GM12873 (cell line): Measurements from ENCODE around the gene MRPL1.

Experiments used
- TF ChIP-seq, protein P1 (sequence below): IDR thresholded peaks from 2 replicates; pipeline ENCODE4 v1.5.1; 2012; ENCODE audit warnings: low read depth, mild to moderate bottlenecking, moderate library complexity, low read length, control low read depth; ENCODE audit not compliant: insufficient read depth; ENCODE audit errors: missing control alignments

Gene MRPL1

DNA sequence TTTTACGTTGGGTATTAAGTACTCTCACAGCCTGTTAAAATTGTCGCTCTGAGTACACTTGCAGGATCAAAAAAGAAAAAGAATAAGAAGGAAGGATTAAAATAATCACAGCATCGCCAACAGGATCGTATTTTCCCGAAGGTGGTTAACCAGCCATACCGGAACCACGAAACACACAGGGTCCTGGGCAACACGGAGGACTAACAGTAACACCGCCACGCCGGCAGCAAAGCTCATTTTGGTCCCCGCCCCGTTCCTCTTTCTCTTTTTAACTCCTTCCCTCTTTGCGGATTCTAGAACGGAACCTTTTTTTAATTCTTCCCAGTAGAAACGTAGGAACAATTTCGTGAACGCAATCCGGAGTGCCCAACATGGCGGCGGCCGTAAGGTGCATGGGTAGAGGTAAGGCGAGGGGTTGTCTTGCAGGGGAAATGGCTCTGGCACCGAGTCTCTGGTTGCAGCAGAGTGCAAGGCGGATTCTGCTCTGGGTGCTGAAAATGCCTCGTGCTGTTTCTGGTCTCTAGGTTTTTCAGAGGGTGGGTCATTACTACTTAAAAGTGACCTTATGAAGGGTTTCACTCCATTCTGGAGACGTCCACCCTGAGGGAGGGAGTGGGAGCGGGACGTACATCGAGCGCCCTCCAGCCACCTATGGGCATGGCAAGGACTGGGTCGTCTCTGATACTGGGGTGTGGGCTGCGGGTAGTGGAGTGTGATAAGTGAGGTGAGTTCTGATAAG lies at the start of gene MRPL1:
Gene MRPL1, plus strand, starts transcription at position 353 of the 739 bp plus-strand sequence. Its CDS starts 19 bp downstream, at position 372.
- TF ChIP-seq, protein P1, sequence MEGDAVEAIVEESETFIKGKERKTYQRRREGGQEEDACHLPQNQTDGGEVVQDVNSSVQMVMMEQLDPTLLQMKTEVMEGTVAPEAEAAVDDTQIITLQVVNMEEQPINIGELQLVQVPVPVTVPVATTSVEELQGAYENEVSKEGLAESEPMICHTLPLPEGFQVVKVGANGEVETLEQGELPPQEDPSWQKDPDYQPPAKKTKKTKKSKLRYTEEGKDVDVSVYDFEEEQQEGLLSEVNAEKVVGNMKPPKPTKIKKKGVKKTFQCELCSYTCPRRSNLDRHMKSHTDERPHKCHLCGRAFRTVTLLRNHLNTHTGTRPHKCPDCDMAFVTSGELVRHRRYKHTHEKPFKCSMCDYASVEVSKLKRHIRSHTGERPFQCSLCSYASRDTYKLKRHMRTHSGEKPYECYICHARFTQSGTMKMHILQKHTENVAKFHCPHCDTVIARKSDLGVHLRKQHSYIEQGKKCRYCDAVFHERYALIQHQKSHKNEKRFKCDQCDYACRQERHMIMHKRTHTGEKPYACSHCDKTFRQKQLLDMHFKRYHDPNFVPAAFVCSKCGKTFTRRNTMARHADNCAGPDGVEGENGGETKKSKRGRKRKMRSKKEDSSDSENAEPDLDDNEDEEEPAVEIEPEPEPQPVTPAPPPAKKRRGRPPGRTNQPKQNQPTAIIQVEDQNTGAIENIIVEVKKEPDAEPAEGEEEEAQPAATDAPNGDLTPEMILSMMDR: no peak

DNA sequence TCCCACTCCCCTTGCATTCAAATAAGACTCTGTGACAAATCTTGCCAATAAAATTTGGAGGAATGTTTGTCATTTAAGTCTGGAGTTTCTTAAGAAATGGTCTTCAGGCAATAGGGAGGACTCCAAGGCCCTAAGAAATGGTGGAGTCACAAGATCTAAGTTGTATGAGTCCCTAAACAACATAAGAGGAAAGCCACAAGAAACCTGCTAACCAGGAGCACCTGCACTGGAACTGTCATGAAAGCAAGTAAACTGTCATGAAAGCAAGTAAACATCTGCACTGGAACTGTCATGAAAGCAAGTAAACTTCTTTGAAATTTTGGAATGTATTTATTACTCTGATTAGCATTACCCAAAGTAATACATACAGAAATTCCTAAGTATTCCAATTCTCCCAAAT lies 47.0 kb upstream of the MRPL1 start:
- TF ChIP-seq, protein P1: no peak

DNA sequence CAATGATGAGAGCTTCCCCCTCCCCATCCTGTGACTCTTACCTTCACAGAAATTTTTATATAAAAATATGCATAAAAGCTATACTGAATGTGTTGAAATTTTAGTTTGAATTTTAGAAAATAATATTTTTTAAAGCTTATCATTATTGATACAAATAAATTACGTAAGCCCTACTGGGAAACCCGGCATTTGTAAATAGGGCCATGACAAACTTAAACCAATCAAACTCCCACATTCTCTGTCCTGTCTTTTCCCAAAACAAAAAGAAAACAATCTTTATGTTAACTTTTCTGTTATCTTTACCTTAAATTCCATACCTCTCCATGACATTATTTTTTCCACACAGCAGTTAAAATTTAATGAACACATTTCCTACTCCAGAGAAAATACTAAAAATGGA lies 46.1 kb upstream of the MRPL1 start:
- TF ChIP-seq, protein P1: no peak

DNA sequence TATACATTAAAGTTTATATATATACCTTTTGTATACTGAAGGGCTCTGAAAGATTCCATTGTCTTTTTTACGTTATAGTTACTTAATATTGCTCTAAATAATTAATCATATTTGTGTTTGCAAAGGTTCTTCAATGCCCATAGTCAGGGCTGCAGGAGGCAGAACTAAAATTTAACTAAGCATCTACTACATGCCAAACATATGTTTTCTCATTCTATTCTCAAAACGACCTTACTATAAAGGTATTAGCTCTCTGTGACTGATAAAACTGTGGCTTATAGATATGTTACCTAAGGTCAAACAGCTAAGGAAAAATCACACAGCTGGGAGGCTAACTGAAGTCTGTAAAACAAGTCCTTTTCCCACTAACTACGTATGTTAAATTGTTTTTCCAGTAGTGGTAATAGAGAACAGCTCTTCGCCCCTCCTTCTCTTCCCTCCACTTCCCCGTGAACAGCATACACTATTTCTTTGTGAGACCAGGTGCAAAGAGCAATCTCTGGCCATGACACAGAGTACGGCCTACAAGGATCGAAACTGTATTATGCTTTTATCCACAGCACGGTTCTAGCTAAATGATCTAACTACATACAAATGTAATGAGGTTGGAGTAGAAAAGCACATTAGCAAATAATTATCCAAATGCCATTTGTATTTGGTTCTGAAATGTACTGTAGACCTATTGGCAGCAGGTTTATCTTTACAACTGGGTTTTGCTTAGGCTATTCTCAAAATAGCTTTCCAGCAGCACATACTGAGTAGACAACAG lies 45.1 kb upstream of the MRPL1 start:
- TF ChIP-seq, protein P1: no peak

DNA sequence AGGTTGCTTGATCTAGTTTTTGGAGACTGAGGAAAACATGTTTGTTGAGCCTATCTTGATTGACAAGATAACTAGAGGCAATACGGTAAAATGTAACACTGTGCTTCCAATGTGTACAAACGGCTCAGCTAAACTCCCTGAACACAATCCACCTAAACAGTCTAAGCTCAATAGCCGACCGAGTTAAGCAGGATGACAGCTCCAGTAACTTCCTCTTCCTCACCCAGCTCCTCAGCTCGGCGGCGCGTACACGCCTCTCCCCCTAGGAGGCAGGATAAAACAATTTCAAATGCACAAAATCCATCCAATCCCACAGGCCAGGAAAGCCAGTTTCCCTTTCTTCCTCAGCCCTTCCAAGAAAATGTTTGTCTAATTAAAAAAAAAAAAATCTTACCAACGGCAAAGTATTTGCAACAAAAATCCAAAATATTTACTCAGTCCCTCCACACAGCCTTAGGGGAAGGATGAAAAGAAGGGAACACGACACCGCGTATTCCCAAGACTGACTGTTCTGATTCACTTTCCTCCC lies 44.5 kb upstream of the MRPL1 start:
- TF ChIP-seq, protein P1: peak; percentile 37

DNA sequence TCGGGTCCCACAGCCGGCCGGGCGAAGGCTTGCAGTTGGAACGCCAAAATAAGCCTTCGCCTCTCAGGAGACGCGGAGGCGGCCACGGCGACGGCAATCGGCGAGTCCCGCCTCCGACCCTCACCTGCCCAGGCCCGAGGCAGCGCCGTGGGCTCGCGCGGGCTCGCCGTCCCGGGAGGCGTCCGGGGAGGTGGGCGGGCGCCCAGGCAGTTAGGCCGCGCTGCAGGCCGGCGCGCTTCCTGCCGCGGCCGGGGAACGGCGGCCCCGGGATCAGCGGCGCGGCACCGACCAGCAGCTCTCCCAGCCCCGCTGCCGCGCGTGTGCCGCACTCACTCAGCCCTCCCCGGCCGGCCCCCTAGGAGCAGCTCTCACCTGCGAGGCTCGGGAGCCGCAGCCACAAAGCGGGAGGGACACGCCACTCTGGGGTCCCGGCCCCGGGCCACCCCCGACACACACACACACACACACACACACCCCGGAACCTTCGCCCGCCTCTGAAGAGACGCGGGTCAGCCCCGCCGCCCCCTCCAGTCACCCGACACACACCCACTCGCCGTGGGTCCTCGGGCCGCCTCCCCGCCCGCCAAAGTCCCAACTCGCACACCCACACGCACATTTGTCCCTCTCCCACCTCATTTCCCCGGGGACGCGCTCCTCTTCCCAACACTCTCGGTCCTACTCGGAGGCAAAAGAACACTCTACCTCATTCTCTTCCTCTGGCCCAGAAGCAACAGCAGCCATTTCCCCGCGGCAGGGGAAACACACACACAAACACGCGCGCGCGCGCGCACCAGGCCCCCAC lies 43.8 kb upstream of the MRPL1 start, which contains the start of gene CNOT6L:
Gene CNOT6L, minus strand, starts transcription at position 767 of the 802 bp plus-strand sequence. Its CDS starts 60 bp downstream, at position 707.
- TF ChIP-seq, protein P1: no peak
